Caco-2 (cell line): Measurements from ENCODE around the gene CDK15. TPM values are rescaled to one million over a fixed set of nuclear protein-coding genes. Genes with fewer than 3 reads are reported as not detected.

Experiments used
- BruUV-seq: library from RNA; stranded (reverse); fragments of 400-500 nt; replicated peaks from 2 replicates; lab custom pipeline; 2021; lab: Mats Ljungman, UMichigan
- CTCF ChIA-PET: fragments of 300-600 bp; sonication (Branson Sonifier 250); formaldehyde crosslinking; loops from one replicate; lab custom pipeline; 2022; ENCODE audit warnings: antibody characterized with exemption; lab: Charles Lee
- POLR2A ChIA-PET: fragments of 300-600 bp; sonication (Branson Sonifier 250); formaldehyde crosslinking; loops from one replicate; lab custom pipeline; 2022; ENCODE audit warnings: antibody characterized with exemption; lab: Charles Lee
- DNase-seq, 2 experiments: peaks; one replicate each; pipeline versions ENCODE4 v3.0.0 to v3.0.0-alpha.2; 2020 to 2022
- H3K27me3 ChIP-seq: replicated peaks from 2 replicates; pipeline ENCODE4 v1.6.0; 2011; ENCODE audit warnings: low read length; ENCODE audit not compliant: control insufficient read depth, insufficient read depth
- H3K36me3 ChIP-seq: 2 replicates; pipeline ENCODE4 v1.5.1; 2011; ENCODE audit warnings: low read length; ENCODE audit not compliant: control insufficient read depth, insufficient read depth
- H3K4me1 ChIP-seq: fragments of 250-450 bp; sonication (Bioruptor Pico); 2 replicates; pipeline ENCODE4 v1.5.1; 2020; ENCODE audit warnings: mild to moderate bottlenecking
- H3K4me3 ChIP-seq: 2 replicates; pipeline ENCODE4 v1.5.1; 2011; ENCODE audit warnings: low read depth, mild to moderate bottlenecking, control low read depth, low read length
- H3K9me3 ChIP-seq: fragments of 250-450 bp; sonication (Bioruptor Pico); 2 replicates; pipeline ENCODE4 v1.5.1; 2020; ENCODE audit warnings: mild to moderate bottlenecking, moderate library complexity
- H3K27ac Mint-ChIP-seq: one replicate; pipeline ENCODE4 v1.8.0; 2022; ENCODE audit warnings: mixed read lengths; ENCODE audit not compliant: unreplicated experiment
- H3K27me3 Mint-ChIP-seq: one replicate; pipeline ENCODE4 v1.8.0; 2022; ENCODE audit warnings: mixed read lengths; ENCODE audit not compliant: insufficient read depth, unreplicated experiment
- H3K36me3 Mint-ChIP-seq: one replicate; pipeline ENCODE4 v1.8.0; 2022; ENCODE audit warnings: mild to moderate bottlenecking, mixed read lengths; ENCODE audit not compliant: insufficient read depth, unreplicated experiment
- H3K4me1 Mint-ChIP-seq: one replicate; pipeline ENCODE4 v1.8.0; 2022; ENCODE audit warnings: low read depth, mixed read lengths; ENCODE audit not compliant: unreplicated experiment
- H3K4me3 Mint-ChIP-seq: one replicate; pipeline ENCODE4 v1.8.0; 2022; ENCODE audit warnings: mild to moderate bottlenecking, moderate library complexity, mixed read lengths; ENCODE audit not compliant: unreplicated experiment
- H3K9me3 Mint-ChIP-seq: one replicate; pipeline ENCODE4 v1.8.0; 2022; ENCODE audit warnings: mixed read lengths; ENCODE audit not compliant: unreplicated experiment
- CTCF ChIP-seq, 2 experiments: fragments of 200-600 bp in 1 of 2; IDR thresholded peaks; 1 replicate in 1 of 2; 2 replicates in 1 of 2; pipeline versions ENCODE4 v1.5.1 to v1.8.0; 2011 to 2022; ENCODE audit warnings: antibody characterized with exemption in 1 of 2, control low read depth in 1 of 2, inconsistent platforms in 1 of 2, low read depth in 1 of 2, low read length in 1 of 2, mild to moderate bottlenecking in 1 of 2, moderate library complexity in 1 of 2; ENCODE audit not compliant: insufficient read depth in 1 of 2, severe bottlenecking in 1 of 2, unreplicated experiment in 1 of 2
- intact Hi-C: fragments of 100-400 bp; cut with micrococcal nuclease; formaldehyde crosslinking; loops from one replicate; pipeline ENCODE4 v1.10.0; 2022; ENCODE audit not compliant: unreplicated experiment
- total RNA-seq: library from RNA; stranded (reverse); gene quantifications from 2 replicates; pipeline ENCODE4 v1.2.3, GENCODE V29; 2022

CDK15 gene
- total RNA-seq, 1 experiment from 2014 or later, result not detected

- no peaks in the 10 kb centered on the region for H3K9me3 ChIP-seq
- ChIA-PET CTCF (interaction anchor here (0.6 kb wide), 1 partner anchor 30 kb away, joined by 4 read pairs; no protein-coding TSS in a partner anchor), POLR2A (no interaction called here)
- Mint-ChIP-seq H3K27me3 (no peaks in the 10 kb centered on the region), H3K9me3 (peaks cover 13% of the 10 kb centered on the region), H3K4me1 (peaks cover 34% of the 10 kb centered on the region), H3K36me3 (no peaks in the 10 kb centered on the region), H3K4me3 (no peak overlapping the region), H3K27ac (no peak overlapping the region)
- intact Hi-C loops, result no loop called here
- DNase-seq, result no peak
- no peaks in the 10 kb centered on the region for H3K27me3 ChIP-seq
- no peak for TF ChIP-seq CTCF (IDR thresholded peaks at IDR 0.05; ENCODE audit: insufficient read depth in 1 of 2, low read depth in 1 of 2, low read length in 1 of 2, severe bottlenecking in 1 of 2, unreplicated experiment in 1 of 2)
- H3K36me3 ChIP-seq, result no peaks in the 10 kb centered on the region
- peaks cover 31% of the 10 kb centered on the region for H3K4me1 ChIP-seq
- H3K4me3 ChIP-seq, result no peak overlapping the region
- no TSS peak for BruUV-seq
These were observed 127.5 kb downstream of the CDK15 start for GRCh38 chr2:201933792-201934237.

DNA sequence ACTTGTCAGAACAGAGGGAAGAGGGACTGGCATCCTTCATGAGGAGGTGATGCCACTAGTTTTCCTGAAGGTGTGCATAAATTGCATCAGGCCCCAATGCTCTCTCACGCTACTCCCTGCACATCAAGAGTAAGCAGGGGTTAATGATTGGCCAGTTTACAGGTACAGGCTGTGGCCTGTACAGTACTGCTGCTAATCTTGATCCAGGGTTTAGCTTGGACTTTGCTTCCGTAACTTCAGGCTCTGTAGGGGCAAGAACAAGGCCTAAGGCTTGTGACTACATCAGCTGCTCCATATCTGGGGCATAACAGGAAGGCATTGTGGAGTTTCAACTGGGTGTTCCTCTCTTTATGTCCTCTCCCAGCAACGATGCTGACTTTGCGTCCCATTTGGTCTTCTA lies 130.5 kb downstream of the CDK15 start:
- TF ChIP-seq CTCF (IDR thresholded peaks at IDR 0.05; ENCODE audit: insufficient read depth in 1 of 2, low read depth in 1 of 2, low read length in 1 of 2, severe bottlenecking in 1 of 2, unreplicated experiment in 1 of 2), result no peak
- CTCF ChIA-PET, result interaction anchor here (0.7 kb wide), 1 partner anchor 76 kb away, joined by 3 read pairs; no protein-coding TSS in a partner anchor
- H3K9me3 ChIP-seq, result no peaks in the 10 kb centered on the region
- Mint-ChIP-seq H3K9me3 (peaks cover 13% of the 10 kb centered on the region), H3K27ac (peak overlapping the region; percentile 85), H3K4me3 (no peak overlapping the region), H3K4me1 (peaks cover 20% of the 10 kb centered on the region), H3K27me3 (no peaks in the 10 kb centered on the region), H3K36me3 (no peaks in the 10 kb centered on the region)
- H3K4me3 ChIP-seq, result no peak overlapping the region
- peaks cover 30% of the 10 kb centered on the region for H3K4me1 ChIP-seq
- H3K27me3 ChIP-seq, result no peaks in the 10 kb centered on the region
- no TSS peak for BruUV-seq
- POLR2A ChIA-PET, result no interaction called here
- peak; percentile 74 to 83 for DNase-seq
- H3K36me3 ChIP-seq, result no peaks in the 10 kb centered on the region
- intact Hi-C loops, result loop anchor here (2.0 kb wide), 1 partner anchor 14 kb away; no protein-coding TSS in a partner anchor

DNA sequence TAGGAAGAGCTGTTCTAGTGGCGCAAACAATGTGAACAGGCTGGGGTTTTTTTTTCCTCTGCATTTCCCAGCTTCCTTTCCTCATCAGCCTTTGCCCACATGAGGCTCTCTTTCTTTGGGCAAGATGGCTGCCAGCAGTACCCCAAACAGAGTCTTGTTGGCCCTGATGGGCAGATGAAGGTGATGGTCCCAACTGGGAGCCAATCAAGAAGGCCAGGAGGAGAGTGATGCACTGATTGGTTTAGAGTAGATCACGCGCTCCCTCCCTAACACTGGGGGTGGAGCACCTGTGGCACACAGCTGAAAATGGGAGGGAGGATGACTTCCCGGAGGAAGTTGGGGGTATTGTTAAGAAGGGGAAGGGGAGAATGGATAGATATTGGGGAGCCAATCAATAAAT lies 131.0 kb downstream of the CDK15 start:
- Mint-ChIP-seq H3K4me1 (peaks cover 20% of the 10 kb centered on the region), H3K36me3 (no peaks in the 10 kb centered on the region), H3K4me3 (no peak overlapping the region), H3K27ac (peak overlapping the region; percentile 85), H3K9me3 (peaks cover 13% of the 10 kb centered on the region), H3K27me3 (no peaks in the 10 kb centered on the region)
- H3K9me3 ChIP-seq, result no peaks in the 10 kb centered on the region
- H3K36me3 ChIP-seq, result no peaks in the 10 kb centered on the region
- no peak for DNase-seq
- H3K4me1 ChIP-seq, result peaks cover 30% of the 10 kb centered on the region
- CTCF ChIA-PET, result interaction anchor here (0.7 kb wide), 1 partner anchor 76 kb away, joined by 3 read pairs; no protein-coding TSS in a partner anchor
- POLR2A ChIA-PET, result no interaction called here
- BruUV-seq, result no TSS peak
- intact Hi-C loops, result loop anchor here (2.0 kb wide), 1 partner anchor 15 kb away; no protein-coding TSS in a partner anchor
- TF ChIP-seq CTCF (IDR thresholded peaks at IDR 0.05; ENCODE audit: insufficient read depth in 1 of 2, low read depth in 1 of 2, low read length in 1 of 2, severe bottlenecking in 1 of 2, unreplicated experiment in 1 of 2), result no peak
- no peaks in the 10 kb centered on the region for H3K27me3 ChIP-seq
- no peak overlapping the region for H3K4me3 ChIP-seq
